Endothelial cell of umbilical vein (primary cell): ENCODE data around the gene NR3C2. TPM values are rescaled to one million over a fixed set of nuclear protein-coding genes. Genes with fewer than 3 reads are reported as not detected.

Experiments used
- BruUV-seq: library from RNA; stranded (reverse); fragments of 400-500 nt; replicated peaks from 2 replicates; lab custom pipeline; 2021; lab: Mats Ljungman, UMichigan
- CTCF ChIA-PET: fragments of 300-600, 350-600 bp; sonication (Branson Sonifier 250); formaldehyde crosslinking; loops from one replicate; lab custom pipeline; 2021; ENCODE audit warnings: antibody characterized with exemption, inconsistent platforms; lab: Charles Lee
- POLR2A ChIA-PET: fragments of 300-600, 350-600 bp; sonication (Branson Sonifier 250); formaldehyde crosslinking; loops from one replicate; lab custom pipeline; 2021; ENCODE audit warnings: antibody characterized with exemption, inconsistent platforms; lab: Charles Lee
- DNase-seq: peaks from one replicate; pipeline ENCODE4 v3.0.0-alpha.2; 2011; ENCODE audit warnings: low read depth, low spot score
- FAIRE-seq: peaks from 2 replicates; lab custom pipeline; 2011; peaks lifted over from hg19 to GRCh38; lab: Jason Lieb, UNC
- H2AFZ ChIP-seq: 2 replicates; pipeline ENCODE4 v1.6.0; 2012; ENCODE audit warnings: low read depth, low read length, control low read depth, inconsistent platforms
- H3K27ac ChIP-seq: 2 replicates; pipeline ENCODE4 v1.5.1; 2011; ENCODE audit warnings: low read depth, mild to moderate bottlenecking, control low read depth, low read length, moderate library complexity; ENCODE audit not compliant: insufficient read depth
- H3K27me3 ChIP-seq, 2 experiments: 2 replicates each; pipeline versions ENCODE4 v1.6.0 to v1.6.1; 2011; ENCODE audit warnings: low read length in 2 of 2, mixed read lengths in 1 of 2; ENCODE audit not compliant: control insufficient read depth in 2 of 2, insufficient read depth in 2 of 2
- H3K36me3 ChIP-seq, 2 experiments: 2 replicates in 1 of 2; 3 replicates in 1 of 2; pipeline ENCODE4 v1.5.1; 2011; ENCODE audit warnings: low read length in 2 of 2, mild to moderate bottlenecking in 1 of 2, moderate library complexity in 1 of 2; ENCODE audit not compliant: control insufficient read depth in 2 of 2, insufficient read depth in 2 of 2; ENCODE audit errors: extremely low read depth in 1 of 2
- H3K4me1 ChIP-seq: 3 replicates; pipeline ENCODE4 v1.5.1; 2011; ENCODE audit warnings: mild to moderate bottlenecking, low read length; ENCODE audit not compliant: control insufficient read depth, insufficient read depth; ENCODE audit errors: extremely low read depth
- H3K4me2 ChIP-seq: 2 replicates; pipeline ENCODE4 v1.6.1; 2011; ENCODE audit warnings: low read length, control low read depth, mixed read lengths; ENCODE audit not compliant: insufficient read depth
- H3K4me3 ChIP-seq, 3 experiments: fragments of 200-600 bp in 1 of 3; sonication (generic), shearing (Covaris generic) in 1 of 3; replicated peaks in 1 of 3; 2 replicates each; pipeline ENCODE4 v1.5.1; 2011 to 2016; ENCODE audit warnings: control low read depth in 3 of 3, low read length in 3 of 3, mild to moderate bottlenecking in 2 of 3, inconsistent platforms in 1 of 3, low read depth in 1 of 3, moderate library complexity in 1 of 3; ENCODE audit not compliant: insufficient read depth in 1 of 3
- H3K79me2 ChIP-seq: 2 replicates; pipeline ENCODE4 v1.6.0; 2012; ENCODE audit warnings: low read length, inconsistent platforms; ENCODE audit not compliant: control insufficient read depth, insufficient read depth
- H3K9ac ChIP-seq: replicated peaks from 2 replicates; pipeline ENCODE3; 2011; ENCODE audit warnings: low read length, control low read depth; ENCODE audit not compliant: insufficient read depth; ENCODE audit errors: extremely low read depth
- H3K9me1 ChIP-seq: replicated peaks from 3 replicates; pipeline ENCODE4 v1.6.0; 2011; ENCODE audit warnings: mild to moderate bottlenecking, low read length; ENCODE audit not compliant: control insufficient read depth, insufficient read depth; ENCODE audit errors: extremely low read depth
- H3K9me3 ChIP-seq: replicated peaks from 2 replicates; pipeline ENCODE4 v1.5.1; 2012; ENCODE audit warnings: low read length, inconsistent platforms; ENCODE audit not compliant: control insufficient read depth, insufficient read depth
- H4K20me1 ChIP-seq: replicated peaks from 2 replicates; pipeline ENCODE3; 2011; ENCODE audit warnings: mild to moderate bottlenecking, low read length; ENCODE audit not compliant: control insufficient read depth, insufficient read depth; ENCODE audit errors: extremely low read depth
- CTCF ChIP-seq, 2 donors: IDR thresholded peaks; 1 replicate in 1 of 2; 2 replicates in 1 of 2; pipeline ENCODE4 v1.5.1; 2011; ENCODE audit warnings: low read length in 2 of 2, mild to moderate bottlenecking in 2 of 2, moderate library complexity in 2 of 2, control low read depth in 1 of 2, inconsistent platforms in 1 of 2, low read depth in 1 of 2; ENCODE audit not compliant: insufficient read depth in 1 of 2; ENCODE audit errors: extremely low read depth in 1 of 2
- EZH2 ChIP-seq: IDR thresholded peaks from 2 replicates; pipeline ENCODE4 v1.6.1; 2012; ENCODE audit warnings: borderline replicate concordance, low read depth, mild to moderate bottlenecking, moderate library complexity, low read length, inconsistent platforms; ENCODE audit not compliant: severe bottlenecking
- FOS ChIP-seq: IDR thresholded peaks from 2 replicates; pipeline ENCODE4 v1.6.1; 2011; ENCODE audit warnings: mild to moderate bottlenecking, low read length, moderate library complexity, borderline replicate concordance; ENCODE audit not compliant: insufficient read depth
- GATA2 ChIP-seq: IDR thresholded peaks from 2 replicates; pipeline ENCODE4 v1.7.0; 2011; ENCODE audit warnings: low read depth, mild to moderate bottlenecking, moderate library complexity, mixed read lengths, low read length; ENCODE audit not compliant: insufficient read length, insufficient read depth
- JUN ChIP-seq: IDR thresholded peaks from 2 replicates; pipeline ENCODE4 v1.6.1; 2011; ENCODE audit warnings: borderline replicate concordance, low read depth; ENCODE audit not compliant: insufficient read length, insufficient read depth
- MAX ChIP-seq: IDR thresholded peaks from 2 replicates; pipeline ENCODE4 v1.6.1; 2011; ENCODE audit not compliant: insufficient read depth, insufficient read length
- MYC ChIP-seq: IDR thresholded peaks from one replicate; pipeline ENCODE4 v1.6.1; 2011; ENCODE audit warnings: mild to moderate bottlenecking, low read depth, low read length
- POLR2A ChIP-seq: IDR thresholded peaks from 2 replicates; pipeline ENCODE4 v1.6.1; 2012; ENCODE audit warnings: low read depth, mild to moderate bottlenecking, control low read depth, low read length
- POLR2AphosphoS5 ChIP-seq: IDR thresholded peaks from 2 replicates; pipeline ENCODE4 v1.6.1; 2012; ENCODE audit warnings: low read depth, mild to moderate bottlenecking, control low read depth, low read length, moderate library complexity; ENCODE audit not compliant: insufficient read depth
- dilution Hi-C: fragments of 300-500 bp; cut with MboI; formaldehyde crosslinking; loops from one replicate; pipeline ENCODE4 v1.15.0; 2019; ENCODE audit warnings: low sequenced_read_pairs; ENCODE audit not compliant: extremely low pct_ligation_motif_present
- intact Hi-C: fragments of 100-400 bp; cut with micrococcal nuclease; formaldehyde crosslinking; loops from one replicate; pipeline ENCODE4 v1.10.0; 2022
- polyA plus RNA-seq, 4 experiments: library from polyadenylated mRNA; depleted of rRNA in 3 of 4; stranded (reverse) in 3 of 4; unstranded in 1 of 4; fragments of >200 nt; gene quantifications; 2 replicates each; pipeline versions ENCODE4 v1.2.1 to v1.2.3, GENCODE V29; 2011 to 2012; ENCODE audit warnings: missing spikeins in 1 of 4
- total RNA-seq: library from RNA; stranded (reverse); gene quantifications from 2 replicates; pipeline ENCODE4 v1.2.3, GENCODE V29; 2021

Gene NR3C2
- total and polyA plus RNA-seq, 2 donors (not counting 3 experiments of a cell fraction or from before 2014, with no cell fraction given): 4.8 to 16.4 TPM

- H3K9me3 ChIP-seq: no peaks in the 10 kb centered on the region
- no peak for DNase-seq
- no peak for FAIRE-seq
- no peaks in the 10 kb centered on the region for H4K20me1 ChIP-seq
- no peaks in the 10 kb centered on the region for H3K79me2 ChIP-seq
- no peaks in the 10 kb centered on the region for H3K9me1 ChIP-seq
- no TSS peak for BruUV-seq
- dilution Hi-C loops: no loop called here
- no peak overlapping the region for H3K4me2 ChIP-seq
- no peaks in the 10 kb centered on the region for H3K4me1 ChIP-seq
- no peak overlapping the region for H2AFZ ChIP-seq
- H3K9ac ChIP-seq: no peak overlapping the region
- no peak overlapping the region for H3K4me3 ChIP-seq
- TF ChIP-seq GATA2: no peak
- no peak for TF ChIP-seq MYC
- no peak for TF ChIP-seq CTCF (IDR thresholded peaks at IDR 0.05; ENCODE audit: extremely low read depth in 1 of 2, insufficient read depth in 1 of 2, low read depth in 1 of 2, low read length in 2 of 2)
- no peak for TF ChIP-seq POLR2A
- no peak for TF ChIP-seq MAX
- no peak for TF ChIP-seq JUN
- no peak for TF ChIP-seq POLR2AphosphoS5
- no peak for TF ChIP-seq EZH2
- no peak for TF ChIP-seq FOS
- H3K27ac ChIP-seq: no peak overlapping the region
- no peaks in the 10 kb centered on the region for H3K27me3 ChIP-seq
- H3K36me3 ChIP-seq: peaks cover 2% of the 10 kb centered on the region in 2 experiments
- intact Hi-C loops: no loop called here
- CTCF ChIA-PET: interaction anchor here (0.9 to 2.3 kb wide), 2 partner anchors 10 to 49 kb away, joined by 3 to 7 read pairs; no protein-coding TSS in a partner anchor
- POLR2A ChIA-PET: no interaction called here
Measured at GRCh38 chr4:148076964-148077363, 365.2 kb downstream of the NR3C2 start.
